ENCODE data around the gene SPCS1.

Gene SPCS1

DNA sequence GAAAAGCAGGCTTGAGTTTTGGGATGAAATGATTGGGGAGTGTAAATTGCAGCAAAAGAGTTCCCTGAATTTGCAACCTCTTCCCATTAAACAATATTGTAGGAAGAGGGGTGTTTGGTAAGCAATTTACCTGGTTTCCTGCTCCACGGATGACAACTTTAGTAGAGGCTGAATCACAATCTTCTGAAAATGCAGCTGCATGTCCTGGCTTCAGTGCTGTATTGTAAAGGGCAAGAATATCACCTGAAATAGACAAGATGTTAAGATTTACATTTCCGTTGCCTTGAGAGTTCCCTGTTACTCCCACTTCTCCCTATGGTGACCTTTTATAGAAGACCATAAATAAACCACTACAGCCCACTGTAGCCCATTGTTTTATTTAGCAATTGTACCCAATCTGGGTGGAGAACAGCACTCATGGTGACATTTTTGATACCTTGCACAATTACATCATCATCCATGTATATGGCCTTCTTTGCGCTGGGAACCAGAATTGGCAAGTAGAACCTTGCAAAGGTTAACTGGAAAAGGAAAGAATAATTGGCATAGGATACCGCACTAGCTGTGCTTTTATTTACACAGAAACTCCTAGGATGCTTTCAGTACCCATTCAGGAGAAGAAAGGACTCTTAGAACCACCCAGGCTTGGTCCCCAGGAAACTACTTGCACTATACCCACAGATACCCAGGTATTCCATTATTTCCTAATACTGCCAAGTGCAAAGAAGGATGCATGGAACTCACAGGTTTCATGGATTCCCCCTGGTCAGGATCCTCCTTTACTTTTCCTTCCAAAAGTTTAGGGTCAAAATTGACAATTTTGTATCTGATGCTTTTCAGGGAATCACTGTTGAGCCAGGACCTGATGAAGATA is 9.9 kb upstream of the SPCS1 start:
- TF ChIP-seq PPARA (CRISPR knock-in tag; IDR thresholded peaks at IDR 0.05; ENCODE audit: borderline replicate concordance) (no peak), ZFP30 (CRISPR knock-in tag; IDR thresholded peaks at IDR 0.05) (no peak), ZNF565 (CRISPR knock-in tag; conservative IDR thresholded peaks at IDR 0.05; ENCODE audit: low read depth) (no peak), CSDC2 (CRISPR knock-in tag; IDR thresholded peaks at IDR 0.05) (no peak), RARB (CRISPR knock-in tag; IDR thresholded peaks at IDR 0.05) (no peak), ESRRG (CRISPR knock-in tag; IDR thresholded peaks at IDR 0.05) (no peak), CREB5 (CRISPR knock-in tag; IDR thresholded peaks at IDR 0.05; ENCODE audit: low read depth) (no peak; the same call in 1 of the 2 replicates), ZC3H10 (CRISPR knock-in tag; IDR thresholded peaks at IDR 0.05) (no peak), ISL1 (CRISPR knock-in tag; IDR thresholded peaks at IDR 0.05) (no peak), ZNF70 (CRISPR knock-in tag; IDR thresholded peaks at IDR 0.05) (no peak), ZFP3 (CRISPR knock-in tag; IDR thresholded peaks at IDR 0.05) (no peak), TCF4 (CRISPR knock-in tag; IDR thresholded peaks at IDR 0.05; ENCODE audit: borderline replicate concordance) (no peak), ARNTL (CRISPR knock-in tag; IDR thresholded peaks at IDR 0.05; ENCODE audit: borderline replicate concordance, low read depth) (no peak), BACH2 (CRISPR knock-in tag; IDR thresholded peaks at IDR 0.05; ENCODE audit: borderline replicate concordance) (no peak), ZNF8 (CRISPR knock-in tag; IDR thresholded peaks at IDR 0.05) (no peak), GLIS3 (CRISPR knock-in tag; IDR thresholded peaks at IDR 0.05) (no peak), SNAI2 (CRISPR knock-in tag; IDR thresholded peaks at IDR 0.05) (no peak)
- TF ChIP-seq, protein P1, sequence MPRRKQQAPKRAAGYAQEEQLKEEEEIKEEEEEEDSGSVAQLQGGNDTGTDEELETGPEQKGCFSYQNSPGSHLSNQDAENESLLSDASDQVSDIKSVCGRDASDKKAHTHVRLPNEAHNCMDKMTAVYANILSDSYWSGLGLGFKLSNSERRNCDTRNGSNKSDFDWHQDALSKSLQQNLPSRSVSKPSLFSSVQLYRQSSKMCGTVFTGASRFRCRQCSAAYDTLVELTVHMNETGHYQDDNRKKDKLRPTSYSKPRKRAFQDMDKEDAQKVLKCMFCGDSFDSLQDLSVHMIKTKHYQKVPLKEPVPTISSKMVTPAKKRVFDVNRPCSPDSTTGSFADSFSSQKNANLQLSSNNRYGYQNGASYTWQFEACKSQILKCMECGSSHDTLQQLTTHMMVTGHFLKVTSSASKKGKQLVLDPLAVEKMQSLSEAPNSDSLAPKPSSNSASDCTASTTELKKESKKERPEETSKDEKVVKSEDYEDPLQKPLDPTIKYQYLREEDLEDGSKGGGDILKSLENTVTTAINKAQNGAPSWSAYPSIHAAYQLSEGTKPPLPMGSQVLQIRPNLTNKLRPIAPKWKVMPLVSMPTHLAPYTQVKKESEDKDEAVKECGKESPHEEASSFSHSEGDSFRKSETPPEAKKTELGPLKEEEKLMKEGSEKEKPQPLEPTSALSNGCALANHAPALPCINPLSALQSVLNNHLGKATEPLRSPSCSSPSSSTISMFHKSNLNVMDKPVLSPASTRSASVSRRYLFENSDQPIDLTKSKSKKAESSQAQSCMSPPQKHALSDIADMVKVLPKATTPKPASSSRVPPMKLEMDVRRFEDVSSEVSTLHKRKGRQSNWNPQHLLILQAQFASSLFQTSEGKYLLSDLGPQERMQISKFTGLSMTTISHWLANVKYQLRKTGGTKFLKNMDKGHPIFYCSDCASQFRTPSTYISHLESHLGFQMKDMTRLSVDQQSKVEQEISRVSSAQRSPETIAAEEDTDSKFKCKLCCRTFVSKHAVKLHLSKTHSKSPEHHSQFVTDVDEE (CRISPR knock-in tag; IDR thresholded peaks at IDR 0.05), result no peak
- TF ChIP-seq, protein P2, sequence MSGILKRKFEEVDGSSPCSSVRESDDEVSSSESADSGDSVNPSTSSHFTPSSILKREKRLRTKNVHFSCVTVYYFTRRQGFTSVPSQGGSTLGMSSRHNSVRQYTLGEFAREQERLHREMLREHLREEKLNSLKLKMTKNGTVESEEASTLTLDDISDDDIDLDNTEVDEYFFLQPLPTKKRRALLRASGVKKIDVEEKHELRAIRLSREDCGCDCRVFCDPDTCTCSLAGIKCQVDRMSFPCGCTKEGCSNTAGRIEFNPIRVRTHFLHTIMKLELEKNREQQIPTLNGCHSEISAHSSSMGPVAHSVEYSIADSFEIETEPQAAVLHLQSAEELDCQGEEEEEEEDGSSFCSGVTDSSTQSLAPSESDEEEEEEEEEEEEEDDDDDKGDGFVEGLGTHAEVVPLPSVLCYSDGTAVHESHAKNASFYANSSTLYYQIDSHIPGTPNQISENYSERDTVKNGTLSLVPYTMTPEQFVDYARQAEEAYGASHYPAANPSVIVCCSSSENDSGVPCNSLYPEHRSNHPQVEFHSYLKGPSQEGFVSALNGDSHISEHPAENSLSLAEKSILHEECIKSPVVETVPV (CRISPR knock-in tag; IDR thresholded peaks at IDR 0.05), result no peak
- TF ChIP-seq, protein P3, sequence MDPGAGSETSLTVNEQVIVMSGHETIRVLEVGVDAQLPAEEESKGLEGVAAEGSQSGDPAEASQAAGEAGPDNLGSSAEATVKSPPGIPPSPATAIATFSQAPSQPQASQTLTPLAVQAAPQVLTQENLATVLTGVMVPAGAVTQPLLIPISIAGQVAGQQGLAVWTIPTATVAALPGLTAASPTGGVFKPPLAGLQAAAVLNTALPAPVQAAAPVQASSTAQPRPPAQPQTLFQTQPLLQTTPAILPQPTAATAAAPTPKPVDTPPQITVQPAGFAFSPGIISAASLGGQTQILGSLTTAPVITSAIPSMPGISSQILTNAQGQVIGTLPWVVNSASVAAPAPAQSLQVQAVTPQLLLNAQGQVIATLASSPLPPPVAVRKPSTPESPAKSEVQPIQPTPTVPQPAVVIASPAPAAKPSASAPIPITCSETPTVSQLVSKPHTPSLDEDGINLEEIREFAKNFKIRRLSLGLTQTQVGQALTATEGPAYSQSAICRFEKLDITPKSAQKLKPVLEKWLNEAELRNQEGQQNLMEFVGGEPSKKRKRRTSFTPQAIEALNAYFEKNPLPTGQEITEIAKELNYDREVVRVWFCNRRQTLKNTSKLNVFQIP (CRISPR knock-in tag; IDR thresholded peaks at IDR 0.05; ENCODE audit: borderline replicate concordance, low read depth), result no peak
- ATAC-seq, result no peak

- TF ChIP-seq ZFP30 (CRISPR knock-in tag; IDR thresholded peaks at IDR 0.05) (no peak), GLIS3 (CRISPR knock-in tag; IDR thresholded peaks at IDR 0.05) (no peak), ESRRG (CRISPR knock-in tag; IDR thresholded peaks at IDR 0.05) (no peak), ISL1 (CRISPR knock-in tag; IDR thresholded peaks at IDR 0.05) (no peak), OSR1 (CRISPR knock-in tag; IDR thresholded peaks at IDR 0.05) (no peak), PATZ1 (CRISPR knock-in tag; IDR thresholded peaks at IDR 0.05; ENCODE audit: borderline replicate concordance) (no peak), ZFP3 (CRISPR knock-in tag; IDR thresholded peaks at IDR 0.05) (no peak), PPARA (CRISPR knock-in tag; IDR thresholded peaks at IDR 0.05; ENCODE audit: borderline replicate concordance) (no peak), SNAI2 (CRISPR knock-in tag; IDR thresholded peaks at IDR 0.05) (no peak), TOX (CRISPR knock-in tag; IDR thresholded peaks at IDR 0.05; ENCODE audit: borderline replicate concordance) (no peak), RARB (CRISPR knock-in tag; IDR thresholded peaks at IDR 0.05) (no peak), ZC3H10 (CRISPR knock-in tag; IDR thresholded peaks at IDR 0.05) (no peak)
- TF ChIP-seq, protein P2 (CRISPR knock-in tag; IDR thresholded peaks at IDR 0.05), result no peak
- TF ChIP-seq, protein P1 (CRISPR knock-in tag; IDR thresholded peaks at IDR 0.05), result no peak
- no peak; the same call in 2 of the 3 replicates for ATAC-seq
These were observed 8.9 kb upstream of the SPCS1 start for GRCh38 chr3:52696830-52697631.
